ENCODE data around the gene PAPPA2.

Gene PAPPA2

DNA sequence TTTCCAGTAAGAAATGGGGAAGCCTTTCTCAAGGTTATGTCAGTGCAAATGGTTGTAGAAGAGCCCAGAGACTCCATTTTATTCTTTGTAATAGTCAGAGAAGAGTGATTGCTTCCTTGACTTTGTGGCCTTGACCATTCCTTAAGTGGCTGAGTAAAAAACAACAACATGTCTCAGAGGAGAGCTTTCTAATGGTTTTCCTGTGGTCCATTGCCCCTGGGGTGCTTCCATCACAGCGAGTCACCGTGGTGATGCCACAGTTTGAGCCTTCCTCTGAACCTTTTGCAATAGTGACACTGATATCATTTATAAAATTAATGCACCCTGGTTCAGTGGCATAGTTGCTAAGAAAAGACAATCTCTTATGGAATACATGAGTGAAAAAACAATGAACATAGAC, 38.6 kb downstream of the PAPPA2 start:
- TF ChIP-seq, protein P1, sequence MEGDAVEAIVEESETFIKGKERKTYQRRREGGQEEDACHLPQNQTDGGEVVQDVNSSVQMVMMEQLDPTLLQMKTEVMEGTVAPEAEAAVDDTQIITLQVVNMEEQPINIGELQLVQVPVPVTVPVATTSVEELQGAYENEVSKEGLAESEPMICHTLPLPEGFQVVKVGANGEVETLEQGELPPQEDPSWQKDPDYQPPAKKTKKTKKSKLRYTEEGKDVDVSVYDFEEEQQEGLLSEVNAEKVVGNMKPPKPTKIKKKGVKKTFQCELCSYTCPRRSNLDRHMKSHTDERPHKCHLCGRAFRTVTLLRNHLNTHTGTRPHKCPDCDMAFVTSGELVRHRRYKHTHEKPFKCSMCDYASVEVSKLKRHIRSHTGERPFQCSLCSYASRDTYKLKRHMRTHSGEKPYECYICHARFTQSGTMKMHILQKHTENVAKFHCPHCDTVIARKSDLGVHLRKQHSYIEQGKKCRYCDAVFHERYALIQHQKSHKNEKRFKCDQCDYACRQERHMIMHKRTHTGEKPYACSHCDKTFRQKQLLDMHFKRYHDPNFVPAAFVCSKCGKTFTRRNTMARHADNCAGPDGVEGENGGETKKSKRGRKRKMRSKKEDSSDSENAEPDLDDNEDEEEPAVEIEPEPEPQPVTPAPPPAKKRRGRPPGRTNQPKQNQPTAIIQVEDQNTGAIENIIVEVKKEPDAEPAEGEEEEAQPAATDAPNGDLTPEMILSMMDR (IDR thresholded peaks at IDR 0.05; ENCODE audit: low read depth, low read length) = no peak

DNA sequence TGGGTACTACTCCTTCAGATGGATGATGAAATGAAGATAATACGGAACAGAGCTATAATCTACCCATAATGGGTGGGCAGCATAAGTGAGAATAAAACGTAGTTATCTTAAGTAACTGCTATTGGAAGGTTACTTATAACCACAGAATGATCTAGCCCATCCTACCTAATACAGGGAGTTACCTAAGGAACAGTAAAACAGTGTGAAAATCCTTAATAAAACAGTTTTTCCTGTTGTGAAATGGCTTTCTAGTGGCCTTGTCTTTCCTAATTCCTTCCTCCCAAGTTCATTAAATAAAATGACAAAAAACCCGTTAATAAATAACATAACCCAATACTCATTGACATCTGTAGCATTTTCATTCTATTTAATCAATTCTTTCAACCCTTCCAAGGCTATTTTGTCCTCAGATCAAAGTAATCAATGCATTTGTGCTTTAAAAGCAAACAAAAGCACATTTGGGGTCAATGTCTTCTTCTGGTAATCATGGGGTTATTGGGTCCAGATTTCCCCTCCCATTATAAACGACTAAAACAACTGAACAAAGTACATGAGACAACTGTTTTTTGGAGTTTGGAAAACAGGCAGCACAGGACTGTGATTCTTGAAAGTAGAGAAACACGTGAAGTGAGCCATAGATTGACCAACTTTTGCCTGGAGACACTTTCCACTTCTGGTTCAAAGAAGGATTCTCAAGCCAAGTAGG, 42.0 kb downstream of the PAPPA2 start:
- DNase-seq (ENCODE audit: extremely low read depth, low read depth) = no peak
- TF ChIP-seq, protein P1 (IDR thresholded peaks at IDR 0.05; ENCODE audit: low read depth, low read length) = no peak

More for the DNA sequence above, 38.6 kb downstream of the PAPPA2 start:
- no peak for DNase-seq (ENCODE audit: extremely low read depth, low read depth)

DNA sequence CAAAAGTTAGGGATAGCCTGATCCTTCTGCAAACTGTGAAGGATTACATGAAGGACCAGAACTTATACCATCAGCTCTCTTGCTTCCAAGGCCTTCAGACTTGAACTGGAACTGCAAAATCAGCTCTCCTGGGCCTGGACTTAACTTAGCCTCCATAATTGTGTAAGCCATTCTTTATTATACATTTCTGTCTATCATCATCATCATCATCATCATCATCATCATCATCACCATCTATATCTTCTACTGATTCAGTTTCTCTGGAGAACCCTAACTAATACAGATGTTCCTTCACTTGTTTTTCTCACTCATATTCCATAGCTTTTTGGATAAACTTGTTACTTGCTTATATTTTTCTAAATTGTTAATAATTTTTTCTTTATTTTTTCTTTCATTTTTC, 50.0 kb downstream of the PAPPA2 start:
- DNase-seq (ENCODE audit: extremely low read depth, low read depth) = no peak
- TF ChIP-seq, protein P1 (IDR thresholded peaks at IDR 0.05; ENCODE audit: low read depth, low read length) = no peak

DNA sequence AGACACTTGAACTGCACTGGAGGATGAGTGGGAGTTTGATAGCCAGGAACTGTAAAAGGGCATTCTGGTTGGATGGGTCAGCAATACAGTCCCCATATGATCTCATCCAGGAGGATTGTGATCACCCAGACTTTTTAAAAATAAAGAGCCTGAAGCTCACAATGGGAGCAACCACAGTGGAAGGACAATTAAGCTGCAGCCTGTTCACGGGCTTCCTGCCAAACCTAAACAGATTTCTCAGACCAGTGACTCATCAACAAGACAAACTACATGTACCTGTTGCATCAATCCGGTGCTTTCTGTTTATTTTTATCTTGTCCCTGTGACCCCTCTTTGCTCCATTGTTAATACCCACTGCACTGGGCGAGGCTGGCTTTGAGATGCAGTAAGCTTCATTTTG, 52.3 kb downstream of the PAPPA2 start:
- DNase-seq (ENCODE audit: extremely low read depth, low read depth) = no peak
- TF ChIP-seq, protein P1 (IDR thresholded peaks at IDR 0.05; ENCODE audit: low read depth, low read length) = no peak

DNA sequence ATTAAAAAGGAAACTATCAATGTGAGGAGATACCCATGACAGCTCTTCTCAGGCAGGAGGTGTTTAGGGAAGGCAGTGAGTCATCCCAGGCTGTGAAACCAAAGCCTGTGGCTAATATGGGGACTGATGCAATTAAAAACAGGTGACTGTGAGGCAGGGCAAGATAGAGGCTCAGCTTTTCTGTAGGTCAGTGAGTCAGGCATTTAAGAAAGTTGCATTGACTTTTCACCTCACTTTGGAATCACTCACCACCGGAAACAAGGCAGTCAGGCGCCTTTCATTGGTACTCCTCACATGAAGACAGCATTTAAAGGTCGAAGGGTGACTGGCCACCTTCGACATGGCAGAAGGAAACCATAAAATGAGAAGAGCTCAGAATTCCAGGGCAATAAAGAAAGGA, 54.5 kb downstream of the PAPPA2 start:
- TF ChIP-seq, protein P1 (IDR thresholded peaks at IDR 0.05; ENCODE audit: low read depth, low read length) = no peak
- no peak for DNase-seq (ENCODE audit: extremely low read depth, low read depth)

- no peak for DNase-seq (ENCODE audit: extremely low read depth, low read depth)
- TF ChIP-seq, protein P1 (IDR thresholded peaks at IDR 0.05; ENCODE audit: low read depth, low read length) = no peak
Measured at GRCh38 chr1:176521211-176521610, 58.2 kb downstream of the PAPPA2 start.

- DNase-seq (ENCODE audit: extremely low read depth, low read depth) = no peak
- TF ChIP-seq, protein P1 (IDR thresholded peaks at IDR 0.05; ENCODE audit: low read depth, low read length) = no peak
Measured at GRCh38 chr1:176522310-176522845, 59.4 kb downstream of the PAPPA2 start.

All from AG09319 (cell line).